Heart left ventricle (tissue), 16 donors: ENCODE data around the gene MARCHF2. TPM values are rescaled to one million over a fixed set of nuclear protein-coding genes. Genes with fewer than 3 reads are reported as not detected.
A peak's percentile ranks its signal among the peaks of the same experiment; 100 is the strongest.

Experiments
- ATAC-seq, 4 donors: fragments of 200-7000 bp; cut with Tn5 transposase; one replicate each; pipeline ENCODE4 v1.9.1; 2020 to 2022; ENCODE audit warnings: moderate library complexity in 4 of 4, mild to moderate bottlenecking in 3 of 4, moderate number of reproducible peaks in 1 of 4
- DNase-seq, 5 donors: peaks; one replicate each; pipeline ENCODE4 v3.0.0-alpha.2; 2020
- H3K27ac ChIP-seq, 12 donors: fragments of 200-600 bp; sonication (generic) in 4 of 12; one replicate each; pipeline versions ENCODE4 v1.5.0 to v1.8.0; 2016 to 2022; ENCODE audit warnings: mild to moderate bottlenecking in 2 of 12
- H3K27me3 ChIP-seq, 9 donors: fragments of 200-600 bp; sonication (generic) in 2 of 9; one replicate each; pipeline versions ENCODE4 v1.5.1 to v1.8.0; 2016 to 2022; ENCODE audit warnings: mild to moderate bottlenecking in 3 of 9
- H3K36me3 ChIP-seq, 9 donors: fragments of 200-600 bp; sonication (generic) in 2 of 9; one replicate each; pipeline versions ENCODE4 v1.5.0 to v1.8.0; 2018 to 2022; ENCODE audit warnings: mild to moderate bottlenecking in 2 of 9
- H3K4me1 ChIP-seq, 12 donors: fragments of 200-600 bp; sonication (generic) in 4 of 12; one replicate each; pipeline versions ENCODE4 v1.5.0 to v1.8.0; 2016 to 2022; ENCODE audit warnings: mild to moderate bottlenecking in 3 of 12
- H3K4me3 ChIP-seq, 12 donors: fragments of 200-600 bp; sonication (generic) in 4 of 12; one replicate each; pipeline versions ENCODE4 v1.5.0 to v1.8.0; 2017 to 2022; ENCODE audit warnings: mild to moderate bottlenecking in 9 of 12, moderate library complexity in 4 of 12
- H3K9me3 ChIP-seq, 12 donors: fragments of 200-600 bp; sonication (generic) in 4 of 12; one replicate each; pipeline versions ENCODE4 v1.5.0 to v1.8.0; 2016 to 2022; ENCODE audit warnings: mild to moderate bottlenecking in 1 of 12
- CTCF ChIP-seq, 12 donors: fragments of 200-600 bp; sonication (generic) in 4 of 12; IDR thresholded peaks; one replicate each; pipeline versions ENCODE4 v1.5.0 to v1.8.0; 2018 to 2022; ENCODE audit warnings: antibody characterized with exemption in 12 of 12, mild to moderate bottlenecking in 5 of 12
- POLR2A ChIP-seq, 2 donors: fragments of 450-650 bp; IDR thresholded peaks; one replicate each; pipeline ENCODE4 v1.6.1; 2017; ENCODE audit warnings: antibody characterized with exemption in 2 of 2, mild to moderate bottlenecking in 2 of 2, moderate library complexity in 2 of 2
- WGBS, 4 donors: extraction: QIAGEN DNeasy Blood & Tissue Kit in 2 of 4; methylation state at CpG; one replicate each; pipeline versions ENCODE4 v1.1.5 to v1.1.7; 2013 to 2018; 5-methylcytosine and 5-hydroxymethylcytosine counted together
- intact Hi-C, 10 donors: fragments of 100-400 bp; cut with DNase I; formaldehyde crosslinking; loops; one replicate each; pipeline versions ENCODE4 v1.11.1 to v1.14.2; 2022
- polyA plus RNA-seq, 2 donors: library from polyadenylated mRNA; stranded (reverse); fragments of 200-250 nt; gene quantifications; one replicate each; pipeline ENCODE4 v1.2.3, GENCODE V29; 2013
- total RNA-seq, 9 donors: library from RNA; depleted of rRNA in 2 of 9; stranded (reverse); fragments of >200 nt in 2 of 9; fragmentation: NEBNext Ultra II Directional in 3 of 9; extraction: Animal tissue kit (Norgen Biotek cat#: 25700) in 3 of 9; gene quantifications; one replicate each; pipeline versions ENCODE4 v1.1.0 to v1.2.4, GENCODE V29; 2016 to 2023
- donor health status: ischemic (EF 13 %, LVEDD 7.1; RV severe dilation, severe dysfunction).
- donor health status: healthy with polysubstance abuse.
- donor health status: DM: no; HTN: yes; CAD: no.
- donor health status: DM: no; HTN: no; CAD: no.
- donor health status: ischemic (EF 25% LVEDD 6.9; RV normal size, moderate dysfunction).
- donor health status: ischemic (EF 25% LVEDD 5.7; RV mildly dilated, moderate dysfunction).
- donor health status: healthy.
- donor health status: DM: yes; HTN: yes; CAD: no.
- donor health status: ischemic (EF 35%, LVEDD 5.7; RV mildly dilated, moderate dysfunction).
- donor health status: nonischemic (EF 11% LVEDD 7.7; RV severe dilation, severe dysfunction).
- donor health status: DM: yes; HTN: yes; CAD: no.
- donor health status: PGD.
- donor health status: ischemic (EF 29% LVEDD 5.4; RV normal size, mild dysfunction).
- donor health status: nonischemic (EF 23%, LVEDD 6.1; RV moderate dilation, normal function).

Gene MARCHF2
- total and polyA plus RNA-seq, 11 donors: 50.7 to 308 (median 82.0) TPM

- no peaks in the 10 kb centered on the region for H3K27me3 ChIP-seq
- intact Hi-C loops: loop anchor here in 8 of 10 donors (1.0 to 5.0 kb wide), 4 partner anchors 34 to 44 kb away; partner anchors contain the start of gene ANGPTL4 (in 1 of the 8)
- H3K9me3 ChIP-seq: no peaks in the 10 kb centered on the region
- H3K4me1 ChIP-seq: peaks cover 14 to 69% (median 62%) of the 10 kb centered on the region in 12 donors
- H3K27ac ChIP-seq: peak overlapping the region in 3 of 12 donors; percentile 34 to 56 (median 47)
- TF ChIP-seq POLR2A (IDR thresholded peaks at IDR 0.05) (no peak), CTCF (IDR thresholded peaks at IDR 0.05) (peak; percentile 44 to 73 (median 60))
- H3K36me3 ChIP-seq: peaks cover 0 to 27% (median 16%) of the 10 kb centered on the region in 9 donors
- 58 to 67% (median 61%) methylated on average over 20 to 22 of the region's 22 CpGs for WGBS, 4 donors
- H3K4me3 ChIP-seq: no peak overlapping the region
- DNase-seq: peak; percentile 49 to 89 (median 66)
- peak in 3 of 4 donors; percentile 23 to 59 (median 43) for ATAC-seq
Observed at GRCh38 chr19:8396563-8397203, 16.4 kb upstream of the MARCHF2 start.

- H3K9me3 ChIP-seq: no peaks in the 10 kb centered on the region
- H3K36me3 ChIP-seq: peaks cover 0 to 33% (median 22%) of the 10 kb centered on the region in 9 donors
- WGBS, 4 donors: 34 to 48% (median 39%) methylated on average over 7 of the region's 7 CpGs
- no peak overlapping the region for H3K4me3 ChIP-seq
- peak overlapping the region in 6 of 12 donors; percentile 8 to 56 (median 35) for H3K27ac ChIP-seq
- TF ChIP-seq POLR2A (IDR thresholded peaks at IDR 0.05): no peak
- TF ChIP-seq CTCF (IDR thresholded peaks at IDR 0.05): no peak
- no peaks in the 10 kb centered on the region for H3K27me3 ChIP-seq
- no peak for DNase-seq
- intact Hi-C loops: loop anchor here in 7 of 10 donors (2.0 to 5.0 kb wide), 3 partner anchors 35 to 45 kb away; partner anchors contain the start of gene ANGPTL4 (in 1 of the 7)
- ATAC-seq: no peak
- H3K4me1 ChIP-seq: peaks cover 14 to 63% (median 56%) of the 10 kb centered on the region in 12 donors
Observed at GRCh38 chr19:8397271-8397670, 15.8 kb upstream of the MARCHF2 start.

- intact Hi-C loops: loop anchor here in 7 of 10 donors (2.0 to 5.0 kb wide), 3 partner anchors 36 to 46 kb away; partner anchors contain the start of gene ANGPTL4 (in 1 of the 7)
- TF ChIP-seq CTCF (IDR thresholded peaks at IDR 0.05) (no peak), POLR2A (IDR thresholded peaks at IDR 0.05) (no peak)
- 71 to 78% (median 75%) methylated on average over 7 to 10 of the region's 10 CpGs for WGBS, 4 donors
- Histone ChIP-seq H3K4me3 (no peak overlapping the region), H3K27me3 (no peaks in the 10 kb centered on the region), H3K27ac (peak overlapping the region in 6 of 12 donors; percentile 8 to 56 (median 35)), H3K4me1 (peaks cover 14 to 58% (median 50%) of the 10 kb centered on the region in 12 donors), H3K36me3 (peaks cover 0 to 38% (median 28%) of the 10 kb centered on the region in 9 donors), H3K9me3 (no peaks in the 10 kb centered on the region)
- DNase-seq (no peak), ATAC-seq (no peak)
Observed at GRCh38 chr19:8397746-8398310, 15.3 kb upstream of the MARCHF2 start.

- Histone ChIP-seq H3K27ac (no peak overlapping the region), H3K4me1 (peaks cover 9 to 53% (median 45%) of the 10 kb centered on the region in 12 donors), H3K9me3 (no peaks in the 10 kb centered on the region), H3K4me3 (no peak overlapping the region), H3K36me3 (peaks cover 0 to 44% (median 33%) of the 10 kb centered on the region in 9 donors), H3K27me3 (no peaks in the 10 kb centered on the region)
- intact Hi-C loops: loop anchor here in 2 of 10 donors (5.0 kb wide), 2 partner anchors 36 to 46 kb away; partner anchors contain the start of gene ANGPTL4 (in 1 of the 2)
- 34 to 55% (median 46%) methylated on average over 7 to 9 of the region's 9 CpGs for WGBS, 4 donors
- DNase-seq (no peak), ATAC-seq (no peak)
- TF ChIP-seq CTCF (IDR thresholded peaks at IDR 0.05) (no peak), POLR2A (IDR thresholded peaks at IDR 0.05) (no peak)
Observed at GRCh38 chr19:8398311-8398771, 14.8 kb upstream of the MARCHF2 start.
